HepG2 (cell line): Measurements from ENCODE around the gene GPBAR1. TPM values are rescaled to one million over a fixed set of nuclear protein-coding genes. Genes with fewer than 3 reads are reported as not detected.
A peak's percentile ranks its signal among the peaks of the same experiment; 100 is the strongest.

Experiments used
- ARID2 ChIP-seq: sonication (generic); formaldehyde crosslinking; IDR thresholded peaks from 2 replicates; pipeline ENCODE4 v1.8.1; 2022; ENCODE audit warnings: mild to moderate bottlenecking, missing genetic modification reagents, borderline replicate concordance
- FOXC1 ChIP-seq: sonication (generic); formaldehyde crosslinking; IDR thresholded peaks from 2 replicates; pipeline ENCODE4 v1.8.0; 2022; ENCODE audit warnings: mild to moderate bottlenecking, missing genetic modification reagents, borderline replicate concordance
- HDAC1 ChIP-seq: sonication (generic); formaldehyde crosslinking; IDR thresholded peaks from 2 replicates; pipeline ENCODE4 v1.5.1; 2020; ENCODE audit warnings: mild to moderate bottlenecking, missing genetic modification reagents
- KAT8 ChIP-seq: IDR thresholded peaks from 2 replicates; pipeline ENCODE4 v1.6.1; 2016; ENCODE audit warnings: missing genetic modification reagents, missing compliant biosample characterization
- LCORL ChIP-seq, 2 experiments: fragments of 450-650 bp in 1 of 2; sonication (generic) in 1 of 2; formaldehyde crosslinking in 1 of 2; IDR thresholded peaks; 2 replicates each; pipeline versions ENCODE4 v1.5.0 to v1.6.1; 2017 to 2020; ENCODE audit warnings: antibody characterized with exemption in 1 of 2, missing genetic modification reagents in 1 of 2
- NCOR1 ChIP-seq: fragments of 200-600 bp; sonication (generic); IDR thresholded peaks from 2 replicates; pipeline ENCODE4 v1.7.0; 2017; ENCODE audit warnings: antibody characterized with exemption, low read length, borderline replicate concordance
- SAP130 ChIP-seq: IDR thresholded peaks from 2 replicates; pipeline ENCODE4 v1.6.1; 2016; ENCODE audit warnings: low read depth
- TGIF2 ChIP-seq: IDR thresholded peaks from 2 replicates; pipeline ENCODE4 v1.6.1; 2016; ENCODE audit warnings: control low read depth, missing compliant biosample characterization
- XRCC5 ChIP-seq: fragments of 200-400 bp; formaldehyde crosslinking; optimal IDR thresholded peaks from 2 replicates; pipeline ENCODE3; 2017; ENCODE audit warnings: mild to moderate bottlenecking, low read length
- ZNF296 ChIP-seq: sonication (generic); formaldehyde crosslinking; conservative IDR thresholded peaks from 2 replicates; pipeline ENCODE4 v1.5.0; 2020; ENCODE audit warnings: mild to moderate bottlenecking, missing genetic modification reagents
- ZNF891 ChIP-seq: sonication (generic); formaldehyde crosslinking; IDR thresholded peaks from 2 replicates; pipeline ENCODE4 v1.5.0; 2020; ENCODE audit warnings: mild to moderate bottlenecking, missing genetic modification reagents
- polyA plus RNA-seq, 8 experiments: library from polyadenylated mRNA; depleted of rRNA in 3 of 8; stranded (reverse) in 7 of 8; unstranded in 1 of 8; fragments of >200 nt; fragmentation: Illumina TruSeq in 4 of 8; extraction: Trizol in 4 of 8; gene quantifications; 2 replicates each; pipeline versions ENCODE4 v1.2.1 to v1.2.3, GENCODE V29; 2011 to 2016; ENCODE audit warnings: low read depth in 4 of 8, missing spikeins in 1 of 8, mixed read lengths in 1 of 8; ENCODE audit not compliant: insufficient read depth in 1 of 8
- total RNA-seq, 5 experiments: library from RNA; depleted of rRNA; stranded (reverse); fragments of >200 nt; fragmentation: Illumina TruSeq; extraction: Trizol; gene quantifications; 2 replicates each; pipeline ENCODE4 v1.2.3, GENCODE V29; 2016; ENCODE audit warnings: low read depth in 1 of 5
- TF ChIP-seq, protein P1 (sequence below): IDR thresholded peaks from 2 replicates; pipeline ENCODE4 v1.6.1; 2018; ENCODE audit warnings: missing genetic modification reagents, mild to moderate bottlenecking, missing compliant biosample characterization
- TF ChIP-seq, protein P2 (sequence below): sonication (generic); formaldehyde crosslinking; IDR thresholded peaks from 2 replicates; pipeline ENCODE4 v1.5.1; 2020; ENCODE audit warnings: missing genetic modification reagents, mild to moderate bottlenecking, borderline replicate concordance
- TF ChIP-seq, protein P3 (sequence below): sonication (generic); formaldehyde crosslinking; IDR thresholded peaks from 2 replicates; pipeline ENCODE4 v1.9.0; 2021; ENCODE audit warnings: missing genetic modification reagents, borderline replicate concordance
- TF ChIP-seq, protein P4 (sequence below): sonication (generic); formaldehyde crosslinking; IDR thresholded peaks from 2 replicates; pipeline ENCODE4 v1.5.1; 2020; ENCODE audit warnings: missing genetic modification reagents, mild to moderate bottlenecking, borderline replicate concordance
- TF ChIP-seq, protein P5 (sequence below): IDR thresholded peaks from 2 replicates; pipeline ENCODE4 v1.6.1; 2016; ENCODE audit warnings: missing genetic modification reagents, missing compliant biosample characterization
- TF ChIP-seq, protein P6 (sequence below): IDR thresholded peaks from 2 replicates; pipeline ENCODE4 v1.6.1; 2012; ENCODE audit warnings: low read length, improper control_type of control experiment

GPBAR1 gene
- total and polyA plus RNA-seq, 2 of the 13 experiments (the other 11 are each of a cell fraction or from before 2014, with no cell fraction given), result 0.05 to 0.09 TPM

DNA sequence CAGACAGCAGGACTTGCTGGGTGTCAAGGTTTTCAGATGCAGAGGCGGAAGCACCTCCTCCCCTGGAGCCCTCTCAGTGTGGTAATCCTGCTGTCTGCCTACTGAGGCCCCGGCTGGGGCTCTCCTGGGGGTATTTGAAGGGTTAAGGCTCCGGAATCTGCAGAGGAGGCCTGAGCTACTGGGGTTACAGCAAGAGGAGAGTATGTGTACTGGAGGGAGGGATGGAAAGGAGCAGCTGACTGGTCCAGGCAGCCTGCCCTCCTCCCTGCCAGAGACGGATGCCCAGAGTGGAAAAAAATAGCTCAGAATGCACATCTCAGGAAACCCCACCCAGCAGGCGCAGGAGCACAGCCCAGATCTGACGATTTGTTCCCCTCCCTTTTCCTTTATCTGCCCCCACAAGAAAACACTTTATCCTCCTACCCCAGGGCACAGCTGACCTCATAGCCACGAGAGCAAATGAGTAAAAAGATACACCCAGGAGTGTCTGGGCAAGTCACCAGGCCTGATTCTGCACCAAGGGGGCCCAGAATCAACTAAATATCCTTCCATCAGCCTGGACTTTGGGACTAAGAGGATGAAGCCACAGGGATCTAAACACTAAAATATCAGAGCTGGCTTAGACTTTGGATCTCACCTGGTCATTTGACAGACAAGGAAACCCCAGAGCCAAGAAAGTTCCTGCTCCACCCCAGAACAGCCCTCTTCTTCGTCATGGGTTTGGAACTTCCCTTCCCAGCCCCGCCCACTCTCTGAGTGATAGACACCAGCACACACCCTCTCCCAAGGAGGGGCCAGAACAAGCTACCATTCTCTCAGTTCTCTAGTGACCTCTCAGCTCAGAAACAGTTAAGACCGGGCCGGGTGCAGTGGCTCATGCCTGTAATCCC lies 26.0 kb downstream of the GPBAR1 start (continued):
- TF ChIP-seq, protein P1, sequence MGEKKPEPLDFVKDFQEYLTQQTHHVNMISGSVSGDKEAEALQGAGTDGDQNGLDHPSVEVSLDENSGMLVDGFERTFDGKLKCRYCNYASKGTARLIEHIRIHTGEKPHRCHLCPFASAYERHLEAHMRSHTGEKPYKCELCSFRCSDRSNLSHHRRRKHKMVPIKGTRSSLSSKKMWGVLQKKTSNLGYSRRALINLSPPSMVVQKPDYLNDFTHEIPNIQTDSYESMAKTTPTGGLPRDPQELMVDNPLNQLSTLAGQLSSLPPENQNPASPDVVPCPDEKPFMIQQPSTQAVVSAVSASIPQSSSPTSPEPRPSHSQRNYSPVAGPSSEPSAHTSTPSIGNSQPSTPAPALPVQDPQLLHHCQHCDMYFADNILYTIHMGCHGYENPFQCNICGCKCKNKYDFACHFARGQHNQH (CRISPR knock-in tag), result no peak
- TF ChIP-seq, protein P2, sequence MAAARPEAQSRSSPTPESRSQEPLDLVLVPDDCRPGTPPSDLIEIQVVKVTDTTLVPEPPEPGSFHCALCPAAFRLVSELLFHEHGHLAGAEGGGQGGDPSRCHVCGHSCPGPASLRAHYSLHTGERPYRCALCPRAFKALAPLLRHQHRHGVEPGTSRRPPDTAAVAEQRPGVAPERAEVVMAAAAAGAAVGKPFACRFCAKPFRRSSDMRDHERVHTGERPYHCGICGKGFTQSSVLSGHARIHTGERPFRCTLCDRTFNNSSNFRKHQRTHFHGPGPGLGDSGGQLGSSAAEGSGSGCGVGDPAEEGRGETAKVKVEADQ, result 0 out of 2 replicates have a peak, but pooled peaks have one; percentile 52
- TF ChIP-seq SAP130 (peak; percentile 96), ZNF891 (CRISPR knock-in tag) (no peak), KAT8 (CRISPR knock-in tag) (peak; percentile 48; the same call in 1 of the 2 replicates), NCOR1 (peak; percentile 85), ZNF296 (CRISPR knock-in tag) (no peak), XRCC5 (peak; percentile 41), HDAC1 (CRISPR knock-in tag) (peak; percentile 31; the same call in 1 of the 2 replicates), LCORL (IDR thresholded peaks at IDR 0.05) (no peak), LCORL (CRISPR knock-in tag; IDR thresholded peaks at IDR 0.05) (peak; percentile 51; the same call in 1 of the 2 replicates), ARID2 (CRISPR knock-in tag) (no peak), FOXC1 (CRISPR knock-in tag) (peak; percentile 25; the same call in 1 of the 2 replicates), TGIF2 (peak; percentile 61)
- TF ChIP-seq, protein P3, sequence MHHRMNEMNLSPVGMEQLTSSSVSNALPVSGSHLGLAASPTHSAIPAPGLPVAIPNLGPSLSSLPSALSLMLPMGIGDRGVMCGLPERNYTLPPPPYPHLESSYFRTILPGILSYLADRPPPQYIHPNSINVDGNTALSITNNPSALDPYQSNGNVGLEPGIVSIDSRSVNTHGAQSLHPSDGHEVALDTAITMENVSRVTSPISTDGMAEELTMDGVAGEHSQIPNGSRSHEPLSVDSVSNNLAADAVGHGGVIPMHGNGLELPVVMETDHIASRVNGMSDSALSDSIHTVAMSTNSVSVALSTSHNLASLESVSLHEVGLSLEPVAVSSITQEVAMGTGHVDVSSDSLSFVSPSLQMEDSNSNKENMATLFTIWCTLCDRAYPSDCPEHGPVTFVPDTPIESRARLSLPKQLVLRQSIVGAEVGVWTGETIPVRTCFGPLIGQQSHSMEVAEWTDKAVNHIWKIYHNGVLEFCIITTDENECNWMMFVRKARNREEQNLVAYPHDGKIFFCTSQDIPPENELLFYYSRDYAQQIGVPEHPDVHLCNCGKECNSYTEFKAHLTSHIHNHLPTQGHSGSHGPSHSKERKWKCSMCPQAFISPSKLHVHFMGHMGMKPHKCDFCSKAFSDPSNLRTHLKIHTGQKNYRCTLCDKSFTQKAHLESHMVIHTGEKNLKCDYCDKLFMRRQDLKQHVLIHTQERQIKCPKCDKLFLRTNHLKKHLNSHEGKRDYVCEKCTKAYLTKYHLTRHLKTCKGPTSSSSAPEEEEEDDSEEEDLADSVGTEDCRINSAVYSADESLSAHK (CRISPR knock-in tag), result no peak
- TF ChIP-seq, protein P4, sequence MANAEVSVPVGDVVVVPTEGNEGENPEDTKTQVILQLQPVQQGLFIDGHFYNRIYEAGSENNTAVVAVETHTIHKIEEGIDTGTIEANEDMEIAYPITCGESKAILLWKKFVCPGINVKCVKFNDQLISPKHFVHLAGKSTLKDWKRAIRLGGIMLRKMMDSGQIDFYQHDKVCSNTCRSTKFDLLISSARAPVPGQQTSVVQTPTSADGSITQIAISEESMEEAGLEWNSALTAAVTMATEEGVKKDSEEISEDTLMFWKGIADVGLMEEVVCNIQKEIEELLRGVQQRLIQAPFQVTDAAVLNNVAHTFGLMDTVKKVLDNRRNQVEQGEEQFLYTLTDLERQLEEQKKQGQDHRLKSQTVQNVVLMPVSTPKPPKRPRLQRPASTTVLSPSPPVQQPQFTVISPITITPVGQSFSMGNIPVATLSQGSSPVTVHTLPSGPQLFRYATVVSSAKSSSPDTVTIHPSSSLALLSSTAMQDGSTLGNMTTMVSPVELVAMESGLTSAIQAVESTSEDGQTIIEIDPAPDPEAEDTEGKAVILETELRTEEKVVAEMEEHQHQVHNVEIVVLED (CRISPR knock-in tag), result 0 out of 2 replicates have a peak, but pooled peaks have one; percentile 34
- TF ChIP-seq, protein P5, sequence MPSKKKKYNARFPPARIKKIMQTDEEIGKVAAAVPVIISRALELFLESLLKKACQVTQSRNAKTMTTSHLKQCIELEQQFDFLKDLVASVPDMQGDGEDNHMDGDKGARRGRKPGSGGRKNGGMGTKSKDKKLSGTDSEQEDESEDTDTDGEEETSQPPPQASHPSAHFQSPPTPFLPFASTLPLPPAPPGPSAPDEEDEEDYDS, result 0 out of 2 replicates have a peak, but pooled peaks have one; percentile 32
- TF ChIP-seq, protein P6, sequence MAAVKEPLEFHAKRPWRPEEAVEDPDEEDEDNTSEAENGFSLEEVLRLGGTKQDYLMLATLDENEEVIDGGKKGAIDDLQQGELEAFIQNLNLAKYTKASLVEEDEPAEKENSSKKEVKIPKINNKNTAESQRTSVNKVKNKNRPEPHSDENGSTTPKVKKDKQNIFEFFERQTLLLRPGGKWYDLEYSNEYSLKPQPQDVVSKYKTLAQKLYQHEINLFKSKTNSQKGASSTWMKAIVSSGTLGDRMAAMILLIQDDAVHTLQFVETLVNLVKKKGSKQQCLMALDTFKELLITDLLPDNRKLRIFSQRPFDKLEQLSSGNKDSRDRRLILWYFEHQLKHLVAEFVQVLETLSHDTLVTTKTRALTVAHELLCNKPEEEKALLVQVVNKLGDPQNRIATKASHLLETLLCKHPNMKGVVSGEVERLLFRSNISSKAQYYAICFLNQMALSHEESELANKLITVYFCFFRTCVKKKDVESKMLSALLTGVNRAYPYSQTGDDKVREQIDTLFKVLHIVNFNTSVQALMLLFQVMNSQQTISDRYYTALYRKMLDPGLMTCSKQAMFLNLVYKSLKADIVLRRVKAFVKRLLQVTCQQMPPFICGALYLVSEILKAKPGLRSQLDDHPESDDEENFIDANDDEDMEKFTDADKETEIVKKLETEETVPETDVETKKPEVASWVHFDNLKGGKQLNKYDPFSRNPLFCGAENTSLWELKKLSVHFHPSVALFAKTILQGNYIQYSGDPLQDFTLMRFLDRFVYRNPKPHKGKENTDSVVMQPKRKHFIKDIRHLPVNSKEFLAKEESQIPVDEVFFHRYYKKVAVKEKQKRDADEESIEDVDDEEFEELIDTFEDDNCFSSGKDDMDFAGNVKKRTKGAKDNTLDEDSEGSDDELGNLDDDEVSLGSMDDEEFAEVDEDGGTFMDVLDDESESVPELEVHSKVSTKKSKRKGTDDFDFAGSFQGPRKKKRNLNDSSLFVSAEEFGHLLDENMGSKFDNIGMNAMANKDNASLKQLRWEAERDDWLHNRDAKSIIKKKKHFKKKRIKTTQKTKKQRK, result no peak
